Neural cell (in vitro differentiated cells): ENCODE results near the gene CBFA2T3. TPM values are rescaled to one million over a fixed set of nuclear protein-coding genes. Genes with fewer than 3 reads are reported as not detected.

Experiments used
- H2AFZ ChIP-seq: fragments of 200-600, 300-800 bp; sonication (generic), shearing (Covaris generic); 2 replicates; pipeline ENCODE4 v1.6.0; 2014; ENCODE audit warnings: low read depth, mild to moderate bottlenecking, antibody characterized with exemption, low read length, moderate library complexity
- H3F3A ChIP-seq: fragments of 200-600 bp; shearing (Covaris generic); 2 replicates; pipeline ENCODE4 v1.6.1; 2016; ENCODE audit warnings: mild to moderate bottlenecking, moderate library complexity, mixed read lengths, antibody characterized with exemption, low read length; ENCODE audit not compliant: insufficient read depth, poor library complexity, severe bottlenecking
- H3K27ac ChIP-seq: fragments of 200-600, 300-800 bp; sonication (generic), shearing (Covaris generic); 2 replicates; pipeline ENCODE4 v1.5.1; 2014; ENCODE audit warnings: mild to moderate bottlenecking, low read length, moderate library complexity
- H3K27me3 ChIP-seq: fragments of 300-800, 200-600 bp; sonication (generic), shearing (Covaris generic); 2 replicates; pipeline ENCODE4 v1.6.0; 2014; ENCODE audit warnings: mild to moderate bottlenecking, low read depth, low read length, moderate library complexity; ENCODE audit not compliant: insufficient read depth
- H3K36me3 ChIP-seq: fragments of 300-800, 200-600 bp; sonication (generic), shearing (Covaris generic); 2 replicates; pipeline ENCODE4 v1.5.1; 2014; ENCODE audit warnings: mild to moderate bottlenecking, antibody characterized with exemption, low read length, moderate library complexity; ENCODE audit not compliant: insufficient read depth
- H3K4me2 ChIP-seq: fragments of 300-800, 200-600 bp; sonication (generic), shearing (Covaris generic); 2 replicates; pipeline ENCODE4 v1.6.0; 2014; ENCODE audit warnings: mild to moderate bottlenecking, low read length
- H3K4me3 ChIP-seq: fragments of 300-800, 200-600 bp; sonication (generic), shearing (Covaris generic); 2 replicates; pipeline ENCODE4 v1.5.1; 2014; ENCODE audit warnings: mild to moderate bottlenecking, low read length, moderate library complexity
- H3K79me2 ChIP-seq: fragments of 200-600 bp; shearing (Covaris generic); replicated peaks from 2 replicates; pipeline ENCODE4 v1.6.0; 2014; ENCODE audit warnings: mild to moderate bottlenecking, low read length, moderate library complexity; ENCODE audit not compliant: insufficient read depth
- H3K9ac ChIP-seq: fragments of 300-800, 200-600 bp; sonication (generic), shearing (Covaris generic); 2 replicates; pipeline ENCODE4 v1.6.1; 2016; ENCODE audit warnings: mild to moderate bottlenecking, low read length, mixed read lengths
- H3K9me2 ChIP-seq: fragments of 200-600 bp; shearing (Covaris generic); 2 replicates; pipeline ENCODE4 v1.6.1; 2016; ENCODE audit warnings: mild to moderate bottlenecking, low read length, mixed read lengths; ENCODE audit not compliant: insufficient read depth
- H3K9me3 ChIP-seq: fragments of 200-600, 300-800 bp; sonication (generic), shearing (Covaris generic); 2 replicates; pipeline ENCODE4 v1.6.1; 2016; ENCODE audit warnings: mild to moderate bottlenecking, mixed run types, low read length, moderate library complexity, mixed read lengths
- H4K20me1 ChIP-seq: fragments of 200-600 bp; shearing (Covaris generic); 2 replicates; pipeline ENCODE4 v1.6.1; 2016; ENCODE audit warnings: mild to moderate bottlenecking, mixed run types; ENCODE audit not compliant: insufficient read depth
- EP300 ChIP-seq: fragments of 450-650 bp; conservative IDR thresholded peaks from 2 replicates; pipeline ENCODE4 v1.6.1; 2014; ENCODE audit warnings: antibody characterized with exemption, mild to moderate bottlenecking, moderate library complexity; ENCODE audit not compliant: poor library complexity, severe bottlenecking
- EZH2 ChIP-seq: fragments of 200-600, 300-800 bp; shearing (Covaris generic), sonication (generic); IDR thresholded peaks from 2 replicates; pipeline ENCODE4 v1.6.1; 2014; ENCODE audit warnings: antibody characterized with exemption, low read length, borderline replicate concordance, mild to moderate bottlenecking; ENCODE audit not compliant: insufficient read depth, poor library complexity, severe bottlenecking
- MXI1 ChIP-seq: fragments of 450-650 bp; conservative IDR thresholded peaks from 2 replicates; pipeline ENCODE4 v1.6.1; 2014; ENCODE audit warnings: antibody characterized with exemption, mild to moderate bottlenecking; ENCODE audit not compliant: poor library complexity, severe bottlenecking
- POLR2AphosphoS5 ChIP-seq: IDR thresholded peaks from 2 replicates; pipeline ENCODE4 v1.6.1; 2012
- RAD21 ChIP-seq: fragments of 450-650 bp; conservative IDR thresholded peaks from 2 replicates; pipeline ENCODE4 v1.6.1; 2014; ENCODE audit warnings: antibody characterized with exemption, mild to moderate bottlenecking, moderate library complexity
- TAF1 ChIP-seq: IDR thresholded peaks from 2 replicates; pipeline ENCODE4 v1.6.1; 2012; ENCODE audit warnings: low read depth
- polyA plus RNA-seq: library from polyadenylated mRNA; depleted of rRNA; stranded (reverse); fragments of >200 nt; gene quantifications from 2 replicates; pipeline ENCODE4 v1.2.3, GENCODE V29; 2014
- TF ChIP-seq, protein P1 (sequence below): fragments of 450-650 bp; IDR thresholded peaks from 2 replicates; pipeline ENCODE4 v1.5.1; 2014; ENCODE audit warnings: antibody characterized with exemption, mild to moderate bottlenecking, moderate library complexity; ENCODE audit not compliant: poor library complexity, severe bottlenecking
- TF ChIP-seq, protein P2 (sequence below): IDR thresholded peaks from 2 replicates; pipeline ENCODE4 v1.6.1; 2012; ENCODE audit warnings: borderline replicate concordance

CBFA2T3 gene
- polyA plus RNA-seq, 1 donor from 2014 or later = 2.1 TPM

DNA sequence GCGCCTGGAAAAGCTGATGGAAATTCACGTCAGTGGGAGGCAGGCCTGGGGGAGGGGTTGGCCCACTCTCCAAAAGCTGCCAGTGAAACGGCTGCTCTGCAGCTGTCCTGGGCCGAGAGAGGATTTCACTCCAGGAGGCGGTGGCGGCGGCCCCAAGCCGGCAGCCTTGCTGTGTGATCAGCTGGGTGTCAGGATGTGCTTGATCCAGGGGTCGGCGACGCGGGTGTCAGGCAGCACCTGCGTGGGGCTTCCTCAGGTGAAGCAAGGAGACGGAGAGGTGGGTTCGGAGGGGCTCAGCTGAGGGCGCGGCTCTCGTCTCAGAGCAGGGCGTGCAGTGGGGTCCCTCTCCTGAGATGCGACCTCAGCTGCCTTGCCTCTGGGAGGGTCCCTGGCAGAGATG, 7.0 kb downstream of the CBFA2T3 start:
- Histone ChIP-seq H2AFZ (no peak overlapping the region), H3F3A (no peaks in the 10 kb centered on the region), H3K4me2 (no peak overlapping the region), H3K79me2 (no peaks in the 10 kb centered on the region), H3K9me3 (no peaks in the 10 kb centered on the region), H3K27ac (no peak overlapping the region), H3K36me3 (no peaks in the 10 kb centered on the region), H4K20me1 (no peaks in the 10 kb centered on the region), H3K27me3 (no peaks in the 10 kb centered on the region), H3K4me3 (no peak overlapping the region), H3K9ac (no peak overlapping the region), H3K9me2 (no peaks in the 10 kb centered on the region)
- TF ChIP-seq, protein P1, sequence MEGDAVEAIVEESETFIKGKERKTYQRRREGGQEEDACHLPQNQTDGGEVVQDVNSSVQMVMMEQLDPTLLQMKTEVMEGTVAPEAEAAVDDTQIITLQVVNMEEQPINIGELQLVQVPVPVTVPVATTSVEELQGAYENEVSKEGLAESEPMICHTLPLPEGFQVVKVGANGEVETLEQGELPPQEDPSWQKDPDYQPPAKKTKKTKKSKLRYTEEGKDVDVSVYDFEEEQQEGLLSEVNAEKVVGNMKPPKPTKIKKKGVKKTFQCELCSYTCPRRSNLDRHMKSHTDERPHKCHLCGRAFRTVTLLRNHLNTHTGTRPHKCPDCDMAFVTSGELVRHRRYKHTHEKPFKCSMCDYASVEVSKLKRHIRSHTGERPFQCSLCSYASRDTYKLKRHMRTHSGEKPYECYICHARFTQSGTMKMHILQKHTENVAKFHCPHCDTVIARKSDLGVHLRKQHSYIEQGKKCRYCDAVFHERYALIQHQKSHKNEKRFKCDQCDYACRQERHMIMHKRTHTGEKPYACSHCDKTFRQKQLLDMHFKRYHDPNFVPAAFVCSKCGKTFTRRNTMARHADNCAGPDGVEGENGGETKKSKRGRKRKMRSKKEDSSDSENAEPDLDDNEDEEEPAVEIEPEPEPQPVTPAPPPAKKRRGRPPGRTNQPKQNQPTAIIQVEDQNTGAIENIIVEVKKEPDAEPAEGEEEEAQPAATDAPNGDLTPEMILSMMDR = no peak
- TF ChIP-seq EZH2 = no peak
- no peak for TF ChIP-seq MXI1
- TF ChIP-seq, protein P2, sequence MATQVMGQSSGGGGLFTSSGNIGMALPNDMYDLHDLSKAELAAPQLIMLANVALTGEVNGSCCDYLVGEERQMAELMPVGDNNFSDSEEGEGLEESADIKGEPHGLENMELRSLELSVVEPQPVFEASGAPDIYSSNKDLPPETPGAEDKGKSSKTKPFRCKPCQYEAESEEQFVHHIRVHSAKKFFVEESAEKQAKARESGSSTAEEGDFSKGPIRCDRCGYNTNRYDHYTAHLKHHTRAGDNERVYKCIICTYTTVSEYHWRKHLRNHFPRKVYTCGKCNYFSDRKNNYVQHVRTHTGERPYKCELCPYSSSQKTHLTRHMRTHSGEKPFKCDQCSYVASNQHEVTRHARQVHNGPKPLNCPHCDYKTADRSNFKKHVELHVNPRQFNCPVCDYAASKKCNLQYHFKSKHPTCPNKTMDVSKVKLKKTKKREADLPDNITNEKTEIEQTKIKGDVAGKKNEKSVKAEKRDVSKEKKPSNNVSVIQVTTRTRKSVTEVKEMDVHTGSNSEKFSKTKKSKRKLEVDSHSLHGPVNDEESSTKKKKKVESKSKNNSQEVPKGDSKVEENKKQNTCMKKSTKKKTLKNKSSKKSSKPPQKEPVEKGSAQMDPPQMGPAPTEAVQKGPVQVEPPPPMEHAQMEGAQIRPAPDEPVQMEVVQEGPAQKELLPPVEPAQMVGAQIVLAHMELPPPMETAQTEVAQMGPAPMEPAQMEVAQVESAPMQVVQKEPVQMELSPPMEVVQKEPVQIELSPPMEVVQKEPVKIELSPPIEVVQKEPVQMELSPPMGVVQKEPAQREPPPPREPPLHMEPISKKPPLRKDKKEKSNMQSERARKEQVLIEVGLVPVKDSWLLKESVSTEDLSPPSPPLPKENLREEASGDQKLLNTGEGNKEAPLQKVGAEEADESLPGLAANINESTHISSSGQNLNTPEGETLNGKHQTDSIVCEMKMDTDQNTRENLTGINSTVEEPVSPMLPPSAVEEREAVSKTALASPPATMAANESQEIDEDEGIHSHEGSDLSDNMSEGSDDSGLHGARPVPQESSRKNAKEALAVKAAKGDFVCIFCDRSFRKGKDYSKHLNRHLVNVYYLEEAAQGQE = no peak
- TF ChIP-seq RAD21 = no peak
- TF ChIP-seq TAF1 = no peak
- TF ChIP-seq POLR2AphosphoS5 = no peak
- TF ChIP-seq EP300 = no peak

DNA sequence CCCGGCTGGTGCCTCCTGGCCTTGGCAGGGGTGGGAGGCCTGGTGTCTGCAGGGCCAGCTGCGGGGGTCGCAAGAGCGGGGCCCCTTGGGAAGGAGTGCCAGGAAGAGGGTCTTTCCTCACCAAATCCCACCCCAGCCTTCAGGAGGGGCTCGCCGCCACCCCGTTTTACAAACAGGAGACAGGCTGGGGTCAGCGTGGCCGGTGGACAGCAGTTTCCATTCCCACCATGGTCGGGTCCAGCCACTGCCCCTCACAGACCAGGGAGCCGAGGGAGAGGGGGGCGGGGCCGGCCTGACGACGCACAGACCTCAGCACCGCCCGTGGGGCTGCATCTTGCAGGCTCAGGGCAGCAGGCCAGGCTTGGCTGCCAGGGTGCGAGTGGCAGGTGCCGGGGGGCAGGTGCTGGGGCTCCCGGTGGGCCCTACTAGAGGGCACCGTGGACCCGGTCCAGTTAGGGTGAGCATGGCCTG, 7.6 kb downstream of the CBFA2T3 start:
- Histone ChIP-seq H3F3A (no peaks in the 10 kb centered on the region), H3K36me3 (no peaks in the 10 kb centered on the region)

More for the DNA sequence above, 7.6 kb downstream of the CBFA2T3 start:
- Histone ChIP-seq H3K27me3 (no peaks in the 10 kb centered on the region), H3K4me2 (no peak overlapping the region), H3K9me2 (no peaks in the 10 kb centered on the region), H3K79me2 (no peaks in the 10 kb centered on the region), H3K4me3 (no peak overlapping the region), H2AFZ (no peak overlapping the region), H3K9ac (no peak overlapping the region), H3K9me3 (no peaks in the 10 kb centered on the region), H3K27ac (no peak overlapping the region), H4K20me1 (no peaks in the 10 kb centered on the region)
- TF ChIP-seq, protein P1 = no peak
- no peak for TF ChIP-seq POLR2AphosphoS5
